HTR-8/SVneo (cell line): ENCODE measurements around the gene ZNF771.
"Not testable (repeated sequence)": the region's sequence is repeated elsewhere in the genome, so short reads cannot be mapped to it uniquely, and the experiment has no call there.

Experiments used
- DNase-seq: peaks from one replicate; pipeline ENCODE4 v3.0.0; 2011; ENCODE audit warnings: low spot score, mixed read lengths; ENCODE audit not compliant: insufficient read length
- FAIRE-seq: peaks from 2 replicates; lab custom pipeline; 2011; peaks lifted over from hg19 to GRCh38; lab: Jason Lieb, UNC

Gene ZNF771

DNA sequence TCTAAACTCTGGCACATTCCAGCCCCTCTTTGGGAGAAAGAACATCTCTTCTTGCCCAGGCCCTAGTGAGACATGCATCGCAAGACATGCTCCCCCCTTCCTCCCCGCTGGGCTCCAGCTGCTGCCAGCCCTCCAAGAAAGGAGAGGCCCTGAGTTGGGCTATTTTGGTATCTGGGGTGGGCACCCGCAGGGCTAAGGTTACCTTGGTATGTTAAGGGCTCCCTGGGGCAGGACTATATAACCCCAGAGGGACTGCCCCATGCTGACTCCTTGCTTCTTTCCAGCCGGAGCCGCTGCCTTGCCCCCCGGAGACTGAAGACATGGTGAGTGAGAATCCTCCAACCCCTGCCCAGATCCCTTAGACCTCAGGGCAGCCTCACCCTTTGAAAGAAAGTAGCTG, 32.9 kb upstream of the ZNF771 start, which contains the start of gene MYL11:
Gene MYL11, plus strand, starts transcription at position 265 of the 400 bp plus-strand sequence. Its CDS starts 56 bp downstream, at position 321.
- DNase-seq (no peak), FAIRE-seq (no peak)

DNA sequence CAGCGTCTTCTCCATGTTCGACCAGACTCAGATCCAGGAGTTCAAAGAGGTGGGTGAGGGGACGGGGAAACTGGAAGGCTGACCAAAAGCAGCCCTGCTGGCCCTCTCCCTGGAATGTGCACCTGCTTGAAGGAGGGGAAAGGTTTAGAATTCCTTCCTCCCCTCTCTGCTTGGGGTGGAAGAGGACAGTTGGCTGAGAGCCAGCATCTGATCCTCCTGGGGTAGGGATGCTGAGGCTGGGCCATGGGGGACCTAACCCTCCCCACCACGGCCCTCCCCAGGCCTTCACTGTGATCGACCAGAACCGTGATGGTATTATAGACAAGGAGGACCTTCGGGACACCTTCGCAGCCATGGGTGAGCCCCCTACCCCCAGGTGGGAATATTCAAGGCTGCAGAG, 31.5 kb upstream of the ZNF771 start:
- no peak for FAIRE-seq
- no peak for DNase-seq

DNA sequence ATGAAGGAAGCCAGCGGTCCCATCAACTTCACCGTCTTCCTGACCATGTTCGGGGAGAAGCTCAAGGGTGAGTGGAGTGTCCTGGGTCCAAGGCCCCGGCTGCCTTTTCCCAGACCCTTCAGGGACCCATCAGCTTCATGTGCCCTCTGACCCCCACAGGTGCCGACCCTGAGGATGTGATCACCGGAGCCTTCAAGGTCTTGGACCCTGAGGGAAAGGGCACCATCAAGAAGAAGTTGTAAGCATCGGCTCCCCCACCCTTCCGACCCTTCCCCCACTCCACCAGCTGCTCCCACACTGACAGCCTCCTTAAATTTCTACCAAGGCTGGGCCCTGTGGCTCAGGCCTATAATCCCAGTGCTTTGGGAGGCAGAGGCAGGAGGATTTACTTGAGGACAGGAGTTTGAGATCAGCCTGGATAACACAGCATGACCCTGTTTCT, 30.9 kb upstream of the ZNF771 start:
- DNase-seq = no peak

DNA sequence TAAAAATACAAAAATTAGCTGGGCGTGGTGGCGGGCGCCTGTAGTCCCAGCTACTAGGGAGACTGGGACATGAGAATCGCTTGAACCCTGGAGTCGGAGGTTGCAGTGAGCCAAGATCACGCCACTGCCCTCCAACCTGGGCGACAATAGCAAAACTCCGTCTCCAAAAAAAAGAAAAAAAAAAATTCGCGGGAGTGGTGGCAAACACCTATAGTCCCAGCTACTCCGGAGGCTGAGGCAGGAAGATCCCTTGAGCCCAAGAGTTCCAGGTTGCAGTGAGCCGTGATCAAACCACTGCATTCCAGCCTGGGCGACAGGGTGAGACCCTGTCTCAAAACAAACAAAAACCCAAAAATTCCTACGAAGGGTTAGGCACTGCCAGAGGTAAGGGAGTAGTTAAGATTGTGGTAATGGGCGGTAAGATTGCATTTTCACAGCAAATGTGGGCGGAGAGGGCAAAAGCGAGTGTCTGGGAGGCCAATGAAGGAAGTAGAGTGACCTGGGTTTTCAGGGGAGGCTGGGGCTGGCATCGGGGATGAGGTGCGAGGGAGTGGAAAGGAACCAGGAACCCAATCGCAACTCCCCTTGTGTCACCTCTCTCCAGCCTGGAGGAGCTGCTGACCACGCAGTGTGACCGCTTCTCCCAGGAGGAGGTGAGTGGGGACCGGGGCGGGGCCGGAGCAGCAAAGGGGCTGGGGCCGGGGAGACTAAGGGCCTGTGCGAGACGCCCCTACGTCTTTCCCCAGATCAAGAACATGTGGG, 30.2 kb upstream of the ZNF771 start:
- FAIRE-seq (no peak), DNase-seq (no peak)

More for the DNA sequence above, 30.9 kb upstream of the ZNF771 start:
- no peak for FAIRE-seq

DNA sequence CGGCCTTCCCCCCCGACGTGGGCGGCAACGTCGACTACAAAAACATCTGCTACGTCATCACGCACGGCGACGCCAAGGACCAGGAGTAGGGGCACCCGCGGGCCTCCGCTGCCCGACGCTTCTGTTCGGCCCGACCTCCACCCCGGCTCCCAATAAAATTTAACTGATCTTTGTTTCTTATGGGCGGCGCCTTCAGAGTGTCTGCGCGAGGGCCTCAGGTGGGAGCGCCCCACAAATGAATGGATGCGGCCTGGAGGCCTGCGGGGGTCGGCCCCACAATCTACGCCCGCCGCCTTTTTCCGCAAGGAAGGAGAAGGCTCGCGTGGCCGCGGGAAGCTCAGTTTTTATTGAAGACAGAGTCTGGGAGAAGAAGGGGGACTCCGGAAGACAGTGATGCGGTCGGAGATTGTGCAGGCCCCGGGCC, 29.6 kb upstream of the ZNF771 start:
- DNase-seq (peak; percentile 87), FAIRE-seq (peak; percentile 93)

DNA sequence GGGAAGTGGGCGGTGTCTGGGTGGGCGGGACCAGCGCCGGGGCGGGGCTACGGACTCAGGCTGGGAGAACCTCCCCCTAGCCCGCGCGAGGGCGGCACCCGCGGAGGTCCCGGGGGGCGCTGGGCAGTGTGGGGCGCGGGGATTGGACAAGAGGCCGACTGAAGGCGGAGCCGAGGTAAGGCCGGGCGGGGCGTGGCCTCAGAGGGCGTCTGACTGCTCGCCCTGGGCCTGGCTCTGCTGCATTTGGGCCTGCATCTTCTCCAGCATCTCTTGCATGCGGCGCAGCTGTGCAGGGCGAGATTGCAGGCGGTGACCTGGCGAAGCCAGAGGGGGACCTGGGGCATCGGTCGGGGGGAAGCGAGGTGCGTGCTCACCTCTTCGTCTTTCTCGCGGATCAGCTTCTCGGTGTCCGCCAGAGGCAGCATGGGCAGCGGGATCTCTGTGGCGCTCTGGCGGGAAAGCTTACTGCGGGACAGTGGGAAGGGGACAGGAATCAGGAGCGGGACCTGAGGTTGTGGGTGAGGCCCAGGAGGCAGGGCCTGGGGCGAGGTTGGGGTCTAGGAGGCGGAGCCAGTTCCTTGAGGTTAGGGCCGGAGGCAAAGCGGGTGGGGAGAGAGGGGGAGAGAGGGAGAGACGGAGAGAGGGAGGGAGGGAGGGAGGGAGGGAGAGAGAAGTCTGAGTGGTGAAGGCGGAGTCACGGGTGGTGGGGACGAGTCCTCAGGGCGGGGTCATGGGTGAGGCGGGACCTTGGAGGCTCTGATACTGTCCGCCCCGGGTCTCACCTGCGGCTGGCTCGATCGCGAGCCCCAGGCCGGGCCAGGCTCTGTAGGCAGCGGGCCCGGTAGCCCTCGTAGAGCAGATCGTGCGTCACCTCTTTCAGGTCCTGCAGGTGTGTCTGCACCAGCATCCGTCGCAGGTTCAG, 28.9 kb upstream of the ZNF771 start:
- FAIRE-seq (peak; percentile 87), DNase-seq (peak; percentile 95)

DNA sequence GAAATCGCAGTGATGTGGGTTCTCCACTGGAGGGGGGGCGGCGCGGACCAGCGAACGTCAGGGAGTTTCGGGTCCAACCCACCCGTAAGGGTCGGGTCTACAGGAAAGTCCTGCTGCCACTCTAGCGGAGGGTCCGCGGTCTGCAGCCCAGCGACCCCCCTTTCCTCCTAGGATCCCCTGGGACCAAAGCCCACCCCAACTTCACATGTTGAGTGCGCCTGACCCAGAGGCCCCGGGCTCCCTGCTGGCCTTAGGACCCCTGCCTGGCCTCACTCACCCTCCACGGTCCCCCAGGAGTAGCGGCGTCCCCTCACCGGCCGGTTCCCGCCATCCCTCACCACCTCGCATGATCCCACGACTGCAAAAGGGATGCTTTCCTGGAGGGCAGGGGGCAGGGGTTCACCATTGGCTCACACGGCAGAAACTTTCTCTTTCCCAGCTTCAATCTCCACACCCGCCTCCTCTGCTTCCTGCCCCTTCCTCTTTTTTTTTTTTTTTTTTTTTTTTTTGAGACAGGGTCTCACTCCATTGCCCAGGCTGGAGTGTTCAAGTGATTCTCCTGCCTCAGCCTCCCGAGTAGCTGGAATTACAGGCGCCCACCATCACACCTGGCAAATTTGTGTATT, 28.1 kb upstream of the ZNF771 start:
- no peak for FAIRE-seq
- DNase-seq = no peak

DNA sequence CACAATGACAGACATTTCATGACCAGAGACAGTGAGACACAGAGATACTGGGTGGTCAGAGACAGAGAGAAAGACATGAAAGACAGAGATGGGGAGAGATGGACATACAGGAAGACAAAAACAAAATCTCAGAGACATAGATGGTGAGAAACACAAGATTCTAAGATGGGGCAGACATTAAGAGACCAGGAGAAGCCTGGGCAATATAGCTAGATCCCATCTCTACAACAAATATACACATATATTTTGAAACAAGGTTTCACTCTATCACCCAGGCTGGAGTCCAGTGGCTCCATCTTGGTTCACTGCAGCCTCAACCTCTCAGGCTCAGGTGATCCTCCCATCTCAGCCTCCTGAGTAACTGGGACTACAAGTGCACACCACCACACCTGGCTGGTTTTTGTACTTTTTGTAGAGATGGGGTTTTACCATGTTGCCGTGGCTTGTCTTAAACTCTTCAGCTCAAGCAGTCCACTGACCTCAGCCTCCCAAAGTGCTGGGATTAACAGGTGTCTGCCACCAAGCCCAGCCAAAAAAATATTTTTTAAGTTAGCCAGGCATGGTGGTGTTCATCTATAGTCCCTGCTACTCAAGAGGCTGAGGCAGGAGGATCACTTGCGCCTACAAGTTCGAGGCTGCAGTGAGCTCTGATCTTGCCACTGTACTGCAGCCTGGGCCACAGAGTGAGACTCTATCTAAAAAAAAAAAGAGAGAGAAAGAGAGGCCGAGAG, 27.2 kb upstream of the ZNF771 start:
- FAIRE-seq = no peak
- no peak for DNase-seq

DNA sequence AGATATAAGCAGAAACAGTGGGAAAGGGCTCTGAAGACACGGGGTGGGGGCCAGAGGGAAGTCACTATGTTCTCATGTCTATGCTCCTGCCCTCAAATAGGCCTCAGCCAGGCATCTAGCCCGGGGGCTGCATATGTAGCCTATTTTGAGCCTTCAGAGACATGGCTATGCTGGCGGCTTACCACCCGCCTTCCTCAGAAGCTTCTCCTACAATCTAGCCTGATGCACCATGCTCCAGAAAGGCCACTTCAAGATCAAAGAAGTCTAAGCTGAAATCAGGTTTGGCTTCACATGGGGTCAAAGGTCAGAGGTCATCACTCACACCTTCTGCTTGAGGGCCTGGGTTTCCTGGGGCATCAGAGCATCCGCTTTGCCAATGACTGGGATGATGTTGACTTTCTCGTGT, 26.6 kb upstream of the ZNF771 start:
- DNase-seq (no peak), FAIRE-seq (no peak)

DNA sequence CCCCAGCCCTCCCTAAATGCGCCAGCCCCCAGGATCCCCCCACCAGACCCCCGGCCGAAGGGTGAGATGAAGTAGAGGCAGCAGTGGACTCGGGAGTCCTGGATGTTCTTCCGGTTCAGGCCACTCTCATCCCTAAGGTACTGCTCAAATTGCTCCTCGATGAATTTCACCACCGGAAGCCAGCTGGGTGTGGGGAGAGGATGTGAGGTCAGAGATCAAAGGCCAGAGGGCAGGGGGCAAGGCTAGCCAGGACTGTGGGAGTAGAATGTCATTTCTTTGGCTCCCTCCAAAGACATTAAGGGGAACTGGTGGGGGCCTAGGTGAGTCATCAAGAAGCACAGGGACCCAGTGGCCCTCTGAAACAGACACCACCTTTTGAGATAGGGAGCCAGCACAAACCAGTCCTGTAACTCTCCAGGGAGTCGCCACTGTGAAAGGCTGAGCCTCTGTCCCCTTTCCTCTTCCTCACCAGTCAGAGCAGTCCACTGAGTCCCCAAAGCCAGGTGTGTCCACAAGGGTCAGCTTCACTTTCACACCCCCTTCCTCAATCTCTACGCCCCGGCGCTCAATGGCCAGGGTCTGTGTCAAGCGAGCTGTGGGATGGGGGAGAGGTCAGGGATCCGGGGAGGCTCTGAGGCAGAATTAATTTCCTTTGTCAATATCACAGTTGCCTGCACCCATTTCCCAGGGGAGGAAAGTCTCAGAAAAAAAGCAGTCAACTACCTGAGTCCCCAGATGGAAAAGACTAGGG, 25.9 kb upstream of the ZNF771 start:
- no peak for DNase-seq
- FAIRE-seq = no peak

DNA sequence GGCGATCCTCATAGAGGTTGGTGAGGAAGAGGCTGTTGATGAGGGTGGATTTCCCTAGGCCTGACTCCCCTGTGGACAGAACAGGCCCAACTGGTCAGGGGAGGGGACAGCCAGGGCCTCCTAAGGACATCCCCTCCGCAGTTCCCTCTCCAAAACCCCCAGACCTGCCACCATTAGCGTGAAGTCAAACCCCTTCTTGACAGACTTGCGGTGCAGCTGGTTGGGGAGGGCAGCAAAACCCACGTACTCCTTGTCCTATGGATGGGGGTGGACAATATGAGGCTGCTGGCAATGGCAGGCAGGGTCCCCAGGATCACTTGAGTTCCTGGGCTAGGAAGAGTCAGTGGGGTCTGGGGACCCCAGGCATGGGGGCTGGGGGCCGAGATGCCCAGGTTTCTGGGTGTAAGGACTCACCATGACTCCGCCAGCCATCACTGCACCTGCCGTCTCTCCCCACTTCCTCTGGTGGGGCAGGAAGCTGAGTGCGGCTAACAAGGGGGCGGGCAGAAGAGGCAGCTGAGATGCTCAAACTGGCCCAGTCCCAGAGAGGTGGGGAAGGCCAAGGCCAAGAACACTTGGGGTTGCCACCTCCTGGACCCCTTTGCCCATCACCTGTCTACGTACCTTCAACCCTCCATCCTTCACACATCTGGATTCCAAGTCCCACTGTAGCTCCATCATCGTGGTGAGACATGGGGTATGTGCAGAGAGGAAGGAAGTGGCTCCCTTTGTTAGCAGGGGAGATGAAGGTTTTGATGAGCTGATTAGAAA, 25.1 kb upstream of the ZNF771 start, which contains the start of gene SEPTIN1:
Gene SEPTIN1, minus strand, starts transcription at position 451 of the 771 bp plus-strand sequence. Its CDS starts 19 bp downstream, at position 432.
- FAIRE-seq = no peak

DNA sequence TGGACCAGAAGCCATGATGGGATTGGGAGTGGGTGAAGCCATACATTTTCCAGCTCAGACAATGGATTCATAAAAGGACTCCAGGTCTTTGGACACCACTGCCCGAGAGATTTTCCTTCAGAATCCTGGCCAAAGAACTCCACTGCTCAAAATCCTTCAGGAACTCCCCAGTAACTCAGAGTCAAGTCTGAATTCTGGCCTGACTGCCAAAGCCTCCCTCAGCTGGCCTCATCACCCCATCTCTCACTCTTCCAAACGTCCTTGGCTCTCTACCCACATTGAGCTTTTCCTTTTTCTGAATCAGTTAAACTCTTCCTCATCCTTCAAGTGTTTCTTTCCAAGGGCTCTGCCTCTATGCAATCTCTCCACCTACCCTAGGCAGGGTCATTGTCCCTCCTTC, 23.9 kb upstream of the ZNF771 start:
- DNase-seq (no peak), FAIRE-seq (no peak)

More for the DNA sequence above, 25.1 kb upstream of the ZNF771 start, which contains the start of gene SEPTIN1:
- no peak for DNase-seq

DNA sequence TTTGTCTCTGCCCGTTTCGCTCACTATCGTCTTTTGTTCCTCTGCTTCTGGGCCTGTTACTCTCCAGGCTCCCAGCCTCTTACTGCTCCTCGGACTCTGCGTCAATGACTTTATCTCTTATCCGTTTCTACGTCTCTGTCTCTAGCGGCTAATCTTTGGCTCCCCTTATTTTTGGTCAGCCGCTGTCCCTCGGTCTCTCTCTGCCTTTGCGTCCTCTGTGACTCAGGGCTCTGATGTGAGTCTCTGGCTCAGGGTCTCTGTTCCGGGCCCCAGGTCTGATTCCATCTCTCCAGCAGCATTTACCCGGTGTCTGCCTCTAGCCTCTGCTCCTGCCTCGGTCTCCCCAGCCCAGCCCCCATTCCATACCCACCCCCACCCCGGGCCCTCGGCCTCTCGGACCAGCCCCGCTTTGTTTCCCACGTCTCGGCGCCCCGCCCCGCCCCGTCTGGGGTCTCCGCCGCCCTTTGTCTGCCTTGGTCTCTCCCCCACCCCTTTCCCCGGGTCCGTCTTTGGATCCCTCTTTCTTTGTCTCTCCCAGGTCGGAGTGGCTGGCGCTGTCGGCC, 12.7 kb upstream of the ZNF771 start:
- no peak for DNase-seq

DNA sequence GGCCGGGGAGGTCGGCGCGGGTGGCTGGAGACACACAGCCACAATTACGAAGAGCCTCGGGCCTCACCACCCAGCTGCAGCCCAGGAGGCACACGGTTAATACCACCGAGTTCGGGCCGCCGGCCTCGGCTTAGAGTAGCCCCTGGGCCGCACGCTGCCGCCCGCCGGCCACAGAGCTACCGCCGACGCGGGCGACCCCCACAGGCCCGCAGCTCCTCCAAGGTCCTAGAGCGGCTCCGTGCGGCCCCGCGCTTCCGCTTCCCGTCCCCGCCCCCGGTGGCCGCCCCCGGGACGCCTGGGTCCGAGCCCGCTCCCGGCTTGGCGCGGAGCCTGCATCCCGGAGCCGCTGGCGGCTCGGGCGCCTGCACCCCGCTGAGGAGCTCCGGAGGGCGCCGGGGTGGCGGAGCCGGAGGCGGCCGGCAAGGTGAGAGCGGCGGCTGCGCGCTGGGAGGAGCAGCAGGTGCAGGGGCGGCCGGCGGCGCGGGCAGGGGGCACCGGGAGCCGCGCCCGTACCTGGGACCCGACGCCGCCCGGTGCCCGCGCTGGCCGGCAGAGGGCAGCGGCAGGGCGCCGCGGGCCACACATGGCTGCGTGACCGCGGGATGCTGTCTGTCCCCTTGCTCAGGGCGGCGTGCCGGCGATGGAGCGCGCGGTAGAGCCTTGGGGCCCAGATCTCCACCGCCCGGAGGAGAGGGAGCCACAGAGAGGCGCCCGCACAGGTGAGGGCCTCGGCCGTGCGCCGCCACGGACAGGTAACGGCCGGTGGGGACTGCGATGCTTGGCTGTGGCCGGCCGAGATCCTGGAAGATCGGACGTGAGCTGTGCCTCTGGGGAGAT, 12.0 kb upstream of the ZNF771 start, which contains the start of gene ZNF48:
Gene ZNF48, plus strand, starts transcription at position 266 of the 837 bp plus-strand sequence. Its CDS starts 375 bp downstream, at position 641.
- peak; percentile 78 for DNase-seq
- FAIRE-seq = peak; percentile 20

More for the DNA sequence above, 12.7 kb upstream of the ZNF771 start:
- FAIRE-seq = no peak

DNA sequence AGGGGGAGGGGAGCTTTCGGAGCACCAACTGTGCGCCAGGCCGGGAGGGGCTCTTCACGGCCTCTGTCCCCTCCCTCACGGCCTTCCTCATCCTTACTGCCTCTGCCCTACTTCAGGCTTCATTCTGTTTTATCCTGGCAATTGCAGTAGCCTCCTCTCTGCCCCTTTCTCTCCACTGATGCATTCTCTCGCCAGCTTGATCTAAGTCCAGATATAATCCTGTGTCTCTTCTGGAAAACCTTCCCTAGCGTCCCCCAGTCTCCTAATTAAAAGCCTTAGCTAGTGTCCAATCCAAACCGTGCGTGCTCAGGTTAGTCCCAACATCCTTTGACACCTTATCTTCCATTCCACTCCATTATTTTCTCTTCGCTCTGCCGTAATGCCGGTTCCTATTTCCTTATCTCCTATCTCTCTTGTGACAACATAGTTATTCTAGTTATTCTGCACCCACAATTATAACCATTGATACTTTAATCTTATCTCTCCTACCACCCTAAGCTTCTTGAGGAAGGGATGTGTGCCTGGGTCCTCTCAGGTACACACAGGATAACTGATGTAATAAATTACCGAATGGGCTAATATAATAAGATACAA, 11.3 kb upstream of the ZNF771 start:
- no peak for DNase-seq

DNA sequence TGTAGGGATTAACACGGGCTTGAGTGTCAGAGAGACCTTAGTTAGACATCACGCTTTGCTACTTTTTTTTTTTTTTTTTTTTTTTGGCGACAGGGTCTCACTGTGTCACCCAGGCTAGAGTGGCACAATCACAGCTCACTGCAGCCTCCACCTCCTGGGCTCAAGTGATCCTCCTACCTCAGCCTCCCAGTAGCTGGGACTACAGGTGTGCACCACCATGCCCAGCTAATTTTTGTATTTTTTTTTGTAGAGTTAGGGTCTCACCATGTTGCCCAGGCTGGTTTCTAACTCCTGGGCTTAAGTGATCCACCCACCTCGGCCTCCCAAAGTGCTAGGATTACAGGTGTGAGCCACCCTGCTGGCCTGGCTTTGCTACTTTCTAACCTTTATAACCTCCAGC, 10.8 kb upstream of the ZNF771 start:
- FAIRE-seq, DNase-seq: not testable (repeated sequence)

More for the DNA sequence above, 11.3 kb upstream of the ZNF771 start:
- FAIRE-seq = no peak
